NCI-H146 treated with DMSO at 0.1 percent for 48 hours (cell line): ENCODE data around the gene TRAFD1.

Experiments used
- DNase-seq: peaks from one replicate; lab custom pipeline; 2025; ENCODE audit not compliant: unreplicated experiment; lab: John Stamatoyannopoulos, UW

The TRAFD1 gene

DNA sequence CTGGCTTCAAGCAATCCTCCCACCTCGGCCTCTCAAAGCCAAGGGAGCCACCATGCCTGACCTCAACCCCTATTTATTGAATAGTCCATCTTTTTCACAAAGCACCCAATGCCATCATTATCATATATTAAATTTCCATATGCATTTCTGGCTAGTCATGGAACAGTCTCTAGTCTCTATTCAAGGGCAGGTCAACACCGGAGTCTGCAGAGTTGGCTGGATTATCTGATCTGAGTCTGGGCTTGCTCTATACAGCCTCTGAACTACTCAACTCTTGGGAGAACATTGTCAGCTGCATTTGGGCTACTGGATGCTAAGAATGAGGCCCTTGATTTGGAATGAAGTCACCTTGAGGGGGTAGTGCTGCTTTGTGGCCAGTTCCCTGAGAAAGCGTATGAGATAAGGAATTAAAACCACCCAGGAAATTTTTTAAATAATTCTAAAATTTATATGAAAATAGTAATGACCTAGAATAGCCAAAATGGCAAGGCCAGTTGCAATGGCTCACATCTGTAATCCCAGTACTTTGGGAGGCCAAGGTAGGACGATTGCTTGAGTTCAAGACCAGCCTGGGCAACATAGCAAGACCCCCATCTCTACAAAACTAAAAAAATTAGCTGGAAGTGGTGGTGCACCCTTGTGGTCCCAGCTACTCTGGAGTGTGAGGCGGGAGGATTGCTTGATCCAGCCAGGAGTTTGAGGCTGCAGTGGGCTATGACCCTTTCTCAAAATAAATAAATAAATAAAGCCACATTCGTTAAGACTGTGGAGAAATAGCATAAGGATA is 9.9 kb upstream of the TRAFD1 start:
- DNase-seq = no peak

DNA sequence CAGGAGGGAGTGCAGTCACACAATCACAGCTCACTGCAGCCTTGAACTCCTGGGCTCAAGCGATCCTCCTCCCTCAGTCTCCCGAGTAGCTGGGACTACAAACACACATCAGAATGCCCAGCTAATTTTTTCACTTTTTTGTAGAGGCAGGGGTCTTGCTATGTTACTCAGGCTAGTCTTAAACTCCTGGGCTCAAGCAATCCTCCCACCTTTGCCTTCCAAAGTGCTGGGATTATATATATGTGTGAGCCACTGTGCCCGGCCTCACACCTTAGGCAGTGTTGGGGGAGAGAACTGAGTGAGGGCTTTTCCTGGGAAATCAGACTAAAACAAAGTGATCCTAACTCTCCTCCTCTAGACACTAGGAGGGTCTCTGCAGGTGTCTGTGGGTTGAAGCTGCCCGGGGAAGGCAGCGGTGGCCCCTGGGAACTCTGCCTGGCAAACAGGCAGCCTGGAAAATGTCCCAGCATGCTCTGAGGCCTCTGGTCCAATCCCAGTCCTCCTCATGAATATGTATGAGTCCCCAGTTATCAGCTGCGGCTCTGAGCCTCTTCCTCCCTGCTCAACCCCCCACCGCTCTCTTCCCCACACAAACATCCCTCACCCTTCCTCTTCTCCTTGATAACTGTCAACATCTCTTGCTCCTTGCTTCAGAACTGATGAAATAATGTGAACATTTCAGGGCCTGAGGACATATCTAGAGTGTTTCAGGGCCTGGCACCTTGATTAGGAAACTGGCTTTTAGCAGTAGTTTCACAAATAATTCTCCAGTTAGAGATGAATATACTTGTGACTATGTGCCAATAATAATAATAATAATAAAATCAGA is 8.9 kb upstream of the TRAFD1 start:
- DNase-seq = peak; percentile 85

DNA sequence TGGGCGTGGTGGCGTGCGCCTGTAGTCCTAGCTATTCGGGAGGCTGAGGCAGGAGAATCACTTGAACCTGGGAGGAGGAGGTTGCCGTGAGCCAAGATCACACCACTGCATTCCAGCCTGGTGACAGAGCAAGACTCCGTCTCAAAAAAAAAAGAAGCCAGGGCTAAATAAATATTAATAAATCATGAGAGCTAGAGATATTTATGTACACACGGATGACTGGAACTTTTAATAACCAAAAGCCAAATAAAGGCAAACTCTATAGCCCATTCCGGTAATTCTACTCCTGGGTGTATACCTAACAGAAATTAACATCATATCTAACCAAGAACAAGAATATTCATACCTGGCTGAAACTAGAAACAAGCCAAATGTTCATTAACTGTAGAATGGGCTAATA is 7.7 kb upstream of the TRAFD1 start:
- DNase-seq = no peak

DNA sequence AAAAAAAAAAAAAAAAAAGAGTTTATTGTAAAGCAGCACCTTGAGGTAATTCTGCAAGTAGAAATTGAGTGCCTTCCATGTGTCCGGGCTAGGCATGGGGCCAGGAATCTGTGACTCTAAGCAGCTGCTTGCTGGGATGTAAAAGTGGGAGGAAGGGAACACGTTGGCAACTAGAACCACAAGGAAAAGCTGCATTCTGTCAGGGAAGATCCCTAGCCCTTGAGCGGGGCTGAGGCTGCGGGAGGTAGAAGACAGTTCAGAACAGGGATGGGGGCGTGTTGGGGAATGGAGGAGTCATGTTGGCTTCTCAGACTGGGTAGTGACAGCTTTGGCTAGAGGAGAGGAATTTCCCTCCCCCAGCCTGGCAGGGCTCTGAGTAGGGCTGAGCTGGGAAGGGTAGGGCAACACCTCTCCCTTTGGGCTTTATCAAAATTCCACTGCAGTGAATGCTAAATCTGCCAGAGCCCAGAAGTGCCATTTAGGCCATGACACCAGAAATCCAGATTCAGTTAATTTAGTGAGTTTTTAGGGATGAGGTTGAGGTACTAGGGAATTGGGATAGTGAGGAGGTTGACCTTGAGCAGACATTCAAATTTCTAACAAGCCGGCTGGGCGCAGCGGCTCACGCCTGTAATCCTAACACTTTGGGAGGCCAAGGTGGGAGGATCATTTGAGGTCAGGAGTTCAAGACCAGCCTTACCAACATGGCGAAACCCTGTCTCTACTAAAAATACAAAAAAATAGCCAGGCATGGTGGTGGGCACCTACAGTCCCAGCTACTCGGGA is 3.4 kb upstream of the TRAFD1 start:
- DNase-seq = no peak

DNA sequence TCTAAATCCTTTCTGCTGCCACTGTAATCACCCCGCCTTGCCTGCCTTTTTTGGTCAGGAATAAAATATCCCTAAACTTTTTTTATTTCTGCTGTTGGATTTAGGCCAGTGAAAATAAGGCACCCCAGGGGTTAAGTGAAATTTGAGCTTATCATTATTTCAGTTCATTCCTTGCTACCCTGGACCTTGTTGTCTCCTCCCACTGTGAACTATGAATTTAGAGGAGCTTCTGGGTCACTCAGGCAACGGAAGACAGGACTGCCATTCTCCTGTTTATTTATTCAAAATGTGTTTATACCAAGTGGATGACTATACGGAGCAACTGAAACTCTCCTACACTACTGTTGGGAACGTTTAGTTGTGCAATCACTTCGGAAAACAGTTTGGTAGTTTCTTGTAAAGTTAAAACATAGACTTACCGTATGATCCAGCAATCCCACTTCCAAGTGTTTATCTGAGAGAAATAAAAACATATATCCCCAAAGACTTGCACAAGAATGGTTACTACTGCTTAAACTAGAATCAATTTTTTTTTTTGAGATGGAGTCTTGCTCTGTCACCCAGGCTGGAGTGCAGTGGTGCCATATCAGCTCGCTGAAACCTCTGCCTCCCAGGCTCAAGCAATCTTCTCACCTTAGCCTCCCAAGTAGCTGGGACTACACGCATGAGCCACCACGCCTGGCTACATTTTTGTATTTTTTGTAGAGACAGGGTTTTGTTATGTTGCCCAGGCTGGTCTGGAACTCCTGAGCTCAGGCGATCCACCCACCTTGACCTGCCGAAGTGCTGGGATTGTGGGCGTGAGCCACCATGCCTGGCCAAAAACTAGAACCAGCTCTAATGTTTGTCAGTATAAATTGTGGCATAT is 2.3 kb upstream of the TRAFD1 start:
- DNase-seq = peak; percentile 21

DNA sequence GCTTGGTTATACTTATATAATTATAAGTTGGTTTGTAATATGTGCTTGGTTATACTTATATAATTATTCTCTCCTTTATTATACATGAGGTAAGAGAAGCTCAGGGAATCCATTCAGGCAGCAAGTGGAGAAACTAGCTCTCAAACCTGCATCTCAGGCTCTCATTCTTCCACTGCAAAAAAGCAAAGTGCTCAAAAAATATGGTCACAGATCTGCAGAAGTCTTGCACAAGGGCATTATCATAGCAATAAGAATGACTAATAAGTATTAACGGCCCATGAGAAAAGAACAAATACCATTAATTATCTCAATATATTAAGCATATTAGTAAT is 476 bp upstream of the TRAFD1 start:
- DNase-seq = no peak

DNA sequence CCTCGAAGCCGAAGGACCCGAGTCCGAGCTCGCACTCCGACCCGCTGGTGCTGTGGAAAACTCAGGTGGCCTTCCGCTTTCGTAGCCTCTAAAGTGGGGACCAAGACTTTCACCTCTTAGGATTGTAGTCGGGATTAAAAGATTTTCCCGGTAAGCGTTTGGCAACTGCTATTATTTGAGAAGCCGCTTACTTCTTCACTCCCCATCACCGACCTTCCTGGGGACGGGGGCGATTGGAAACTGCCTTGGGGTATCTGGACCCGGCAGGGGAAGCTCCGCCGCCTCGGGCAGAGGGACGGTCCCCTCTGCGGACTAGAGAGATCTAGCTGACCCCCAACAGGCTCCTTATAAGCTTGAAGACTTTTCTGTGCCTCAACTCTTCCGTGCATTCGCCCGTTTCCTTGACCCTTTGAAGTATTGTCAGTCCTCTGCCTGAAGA is 659 bp downstream of the TRAFD1 start:
- DNase-seq = no peak

DNA sequence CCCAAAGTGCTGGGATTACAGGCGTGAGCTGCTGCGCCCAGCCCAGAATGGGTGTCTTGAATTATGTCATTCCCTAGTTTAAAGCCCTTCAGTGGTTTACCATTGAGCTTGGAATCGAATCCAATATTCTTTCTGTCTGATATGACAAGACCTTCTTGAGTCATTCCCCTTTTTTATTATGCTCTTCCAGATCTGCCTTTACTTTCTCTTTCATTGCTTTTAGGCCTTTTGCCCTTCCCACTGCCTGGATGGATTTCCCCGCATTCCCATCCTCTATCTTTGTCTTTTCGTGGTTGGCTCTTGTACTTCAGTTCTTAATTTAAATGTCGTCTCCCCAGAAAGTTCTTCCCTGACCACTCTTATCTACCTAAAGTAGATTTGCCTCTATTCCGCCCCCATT is 1.6 kb downstream of the TRAFD1 start:
- DNase-seq = no peak

DNA sequence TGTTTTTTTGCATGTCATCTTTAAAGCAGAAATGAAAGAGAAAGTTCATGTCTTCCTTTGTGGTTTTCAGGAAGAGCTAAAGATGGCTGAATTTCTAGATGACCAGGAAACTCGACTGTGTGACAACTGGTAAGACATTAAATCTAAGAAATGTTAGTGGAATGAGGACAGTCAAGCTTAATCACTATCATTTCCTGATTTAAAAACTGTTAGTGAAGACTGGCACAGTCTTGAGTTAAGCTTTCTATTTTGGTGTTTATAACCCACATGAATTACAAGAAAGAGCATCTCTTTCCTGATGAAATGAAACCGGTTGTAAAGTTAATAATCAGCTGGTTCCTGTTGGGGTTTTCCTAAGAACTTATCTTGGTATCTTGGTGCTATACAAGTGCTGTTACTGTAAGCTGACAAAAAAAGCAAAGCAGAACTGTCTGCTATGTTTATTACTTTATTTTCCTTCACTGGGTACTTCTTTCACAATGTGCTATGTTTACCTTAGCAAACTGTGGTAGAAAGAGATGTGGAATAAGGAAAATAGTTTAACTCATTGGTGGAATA is 5.2 kb downstream of the TRAFD1 start:
- DNase-seq = no peak

DNA sequence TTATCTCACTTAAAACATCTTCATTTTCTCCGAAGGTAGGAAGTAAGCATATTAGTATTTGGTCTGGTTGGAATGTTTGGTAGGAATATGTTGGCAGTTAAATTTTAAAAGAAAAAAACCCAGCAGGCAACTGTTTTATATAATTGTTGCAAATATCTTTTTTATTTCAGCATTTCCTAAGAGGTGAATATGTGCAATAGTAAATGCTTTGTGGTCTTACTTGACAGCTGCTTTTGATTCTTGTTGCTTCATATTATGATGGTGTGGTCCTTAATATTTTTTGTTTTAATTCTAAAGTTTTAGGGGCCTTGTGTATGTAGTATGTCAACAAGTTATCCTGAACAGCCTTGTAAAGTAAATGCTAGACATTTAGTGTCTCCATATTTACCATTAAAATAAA is 6.3 kb downstream of the TRAFD1 start:
- DNase-seq = no peak

DNA sequence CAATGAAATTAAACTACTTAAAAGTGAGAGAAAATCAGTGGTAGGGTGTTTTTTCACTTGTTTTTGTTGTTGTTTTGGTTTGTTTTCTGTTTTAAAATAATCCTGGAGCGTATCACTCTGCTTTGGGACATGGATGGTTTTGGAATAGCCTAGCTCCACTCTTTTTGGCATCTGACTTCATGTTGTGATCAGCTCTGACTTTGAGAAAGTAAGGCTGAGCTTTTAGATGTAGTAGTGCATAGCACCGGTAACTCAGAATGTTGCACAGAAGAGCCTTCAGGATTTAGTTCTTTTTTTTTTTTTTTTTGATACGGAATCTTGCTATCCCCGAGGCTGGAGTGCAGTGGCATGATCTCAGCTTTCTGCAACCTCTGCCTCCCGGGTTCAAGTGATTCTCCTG is 8.1 kb downstream of the TRAFD1 start:
- DNase-seq = no peak

DNA sequence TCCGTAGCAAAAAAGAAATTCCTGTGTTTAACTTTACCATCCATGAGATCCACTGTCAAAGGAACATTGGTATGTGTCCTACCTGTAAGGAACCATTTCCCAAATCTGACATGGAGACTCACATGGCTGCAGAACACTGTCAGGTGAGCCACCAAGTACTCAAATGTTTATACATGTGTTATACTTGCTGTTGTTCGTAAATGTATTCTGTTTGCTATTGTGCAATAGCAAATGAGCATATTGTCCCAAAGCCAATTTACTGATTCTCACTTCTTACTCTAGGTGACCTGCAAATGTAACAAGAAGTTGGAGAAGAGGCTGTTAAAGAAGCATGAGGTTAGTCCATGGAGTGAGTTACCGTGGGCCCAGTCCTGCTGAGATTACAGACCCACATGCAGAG is 9.4 kb downstream of the TRAFD1 start:
- DNase-seq = no peak

DNA sequence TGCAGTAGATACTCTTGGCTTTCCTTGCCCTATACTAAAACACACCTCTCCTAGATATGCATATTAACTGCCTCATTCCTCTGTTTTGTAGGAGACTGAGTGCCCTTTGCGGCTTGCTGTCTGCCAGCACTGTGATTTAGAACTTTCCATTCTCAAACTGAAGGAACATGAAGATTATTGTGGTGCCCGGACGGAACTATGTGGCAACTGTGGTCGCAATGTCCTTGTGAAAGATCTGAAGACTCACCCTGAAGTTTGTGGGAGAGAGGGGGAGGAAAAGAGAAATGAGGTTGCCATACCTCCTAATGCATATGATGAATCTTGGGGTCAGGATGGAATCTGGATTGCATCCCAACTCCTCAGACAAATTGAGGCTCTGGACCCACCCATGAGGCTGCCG is 15.4 kb downstream of the TRAFD1 start:
- no peak for DNase-seq

DNA sequence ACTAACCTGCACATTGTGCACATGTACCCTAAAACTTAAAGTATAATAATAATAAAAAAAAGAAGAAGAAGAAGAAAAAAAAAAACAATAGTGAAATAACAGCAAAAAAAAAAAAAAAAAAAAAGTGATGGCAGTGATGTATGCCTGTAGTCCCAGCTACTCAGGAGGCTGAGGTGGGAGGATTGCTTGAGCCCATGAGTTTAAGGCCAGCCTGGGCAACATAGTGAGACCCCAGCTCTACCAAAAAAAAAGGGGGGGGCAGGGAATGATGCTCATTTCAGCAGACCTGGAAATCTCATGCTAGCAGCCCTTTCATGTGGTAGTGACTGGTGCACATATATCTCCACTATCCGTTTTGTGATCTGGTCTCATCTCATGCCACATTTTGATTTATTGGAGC is 20.8 kb downstream of the TRAFD1 start:
- DNase-seq = no peak

DNA sequence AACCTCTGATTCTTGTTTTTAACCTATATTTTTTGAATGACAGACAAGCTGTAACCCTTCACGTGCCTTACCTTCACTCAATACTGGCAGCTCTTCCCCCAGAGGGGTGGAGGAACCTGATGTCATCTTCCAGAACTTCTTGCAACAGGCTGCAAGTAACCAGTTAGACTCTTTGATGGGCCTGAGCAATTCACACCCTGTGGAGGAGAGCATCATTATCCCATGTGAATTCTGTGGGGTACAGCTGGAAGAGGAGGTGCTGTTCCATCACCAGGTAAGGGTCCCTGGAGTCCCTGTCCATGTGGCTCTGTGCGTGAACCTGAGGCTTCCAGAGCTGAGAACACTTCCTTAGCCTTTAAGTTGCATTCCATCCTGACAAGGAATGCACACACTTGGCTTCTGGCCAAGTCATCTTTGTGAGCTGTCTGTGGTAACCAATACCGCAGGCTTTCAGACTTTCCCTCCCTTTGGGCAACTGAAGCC is 22.7 kb downstream of the TRAFD1 start:
- no peak for DNase-seq

DNA sequence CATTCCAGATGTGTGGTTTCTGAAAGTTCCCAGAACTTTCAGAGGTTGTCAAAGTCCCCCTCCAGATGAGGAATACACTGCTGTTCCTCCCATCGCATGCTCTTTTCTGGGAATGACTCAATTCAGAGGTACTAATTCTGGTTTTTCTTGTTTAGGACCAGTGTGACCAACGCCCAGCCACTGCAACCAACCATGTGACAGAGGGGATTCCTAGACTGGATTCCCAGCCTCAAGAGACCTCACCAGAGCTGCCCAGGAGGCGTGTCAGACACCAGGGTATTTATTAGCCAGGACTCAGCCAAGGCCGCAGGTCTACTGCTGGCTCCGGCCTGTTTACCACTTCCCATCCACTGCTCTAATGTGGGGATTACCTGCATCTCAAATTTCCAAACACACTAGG is 24.2 kb downstream of the TRAFD1 start:
- no peak for DNase-seq

DNA sequence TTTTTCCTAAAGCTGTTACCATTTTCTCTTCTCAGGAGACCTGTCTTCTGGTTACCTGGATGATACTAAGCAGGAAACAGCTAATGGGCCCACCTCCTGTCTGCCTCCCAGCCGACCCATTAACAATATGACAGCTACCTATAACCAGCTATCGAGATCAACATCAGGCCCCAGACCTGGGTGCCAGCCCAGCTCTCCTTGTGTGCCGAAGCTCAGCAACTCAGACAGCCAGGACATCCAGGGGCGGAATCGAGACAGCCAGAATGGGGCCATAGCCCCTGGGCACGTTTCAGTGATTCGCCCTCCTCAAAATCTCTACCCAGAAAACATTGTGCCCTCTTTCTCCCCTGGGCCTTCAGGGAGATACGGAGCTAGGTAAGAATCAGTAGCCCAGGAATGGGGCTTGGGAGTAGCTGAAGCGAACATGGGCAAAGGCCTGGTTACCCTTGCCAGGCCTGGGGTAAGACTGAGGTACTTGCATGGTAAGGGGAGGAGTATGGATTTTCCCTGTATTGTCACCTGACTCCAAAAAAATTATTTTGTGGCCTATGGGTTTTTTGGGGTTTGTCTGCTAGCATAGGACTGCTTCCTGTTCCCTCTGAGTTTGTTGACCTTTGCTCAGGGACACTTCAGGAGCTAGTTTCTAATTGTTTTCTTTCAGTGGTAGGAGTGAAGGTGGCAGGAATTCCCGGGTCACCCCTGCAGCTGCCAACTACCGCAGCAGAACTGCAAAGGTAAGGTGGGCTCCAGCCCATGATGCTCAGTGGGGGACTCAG is 26.6 kb downstream of the TRAFD1 start:
- no peak for DNase-seq

DNA sequence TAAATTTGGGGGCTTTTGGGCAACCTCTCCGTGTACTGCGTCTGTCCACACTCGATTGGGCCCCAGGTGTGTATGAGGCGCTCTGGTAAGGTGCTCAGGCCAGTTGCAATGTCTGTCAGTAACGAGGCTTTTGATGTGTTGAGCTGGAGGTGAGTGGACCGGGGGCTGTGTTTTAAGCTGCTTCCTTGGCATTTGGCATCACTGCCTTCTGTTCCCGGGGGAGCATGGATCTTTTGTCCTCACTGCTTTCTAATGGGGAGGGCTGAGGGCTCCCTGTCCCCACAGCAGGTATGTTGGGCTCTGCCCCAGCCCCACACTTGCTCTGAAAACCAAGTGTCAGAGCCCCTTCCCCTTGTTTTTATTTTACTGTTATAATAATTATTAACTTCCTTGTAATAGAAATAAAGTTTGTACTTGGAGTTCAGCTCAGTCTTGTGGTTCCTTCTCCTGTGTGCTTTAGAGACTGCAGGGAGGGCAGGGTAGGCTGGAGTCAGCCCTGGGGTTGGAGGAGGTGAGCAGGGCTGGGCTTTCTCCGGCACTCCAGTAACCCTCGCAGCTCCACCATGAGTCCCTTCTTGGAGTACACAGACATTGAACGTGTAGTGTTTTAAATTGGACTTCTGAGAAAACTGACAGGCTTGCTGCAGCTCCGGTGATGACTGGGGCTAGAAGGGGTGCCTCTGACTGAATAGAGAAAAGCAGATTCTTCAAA is 28.0 kb downstream of the TRAFD1 start:
- DNase-seq = no peak

DNA sequence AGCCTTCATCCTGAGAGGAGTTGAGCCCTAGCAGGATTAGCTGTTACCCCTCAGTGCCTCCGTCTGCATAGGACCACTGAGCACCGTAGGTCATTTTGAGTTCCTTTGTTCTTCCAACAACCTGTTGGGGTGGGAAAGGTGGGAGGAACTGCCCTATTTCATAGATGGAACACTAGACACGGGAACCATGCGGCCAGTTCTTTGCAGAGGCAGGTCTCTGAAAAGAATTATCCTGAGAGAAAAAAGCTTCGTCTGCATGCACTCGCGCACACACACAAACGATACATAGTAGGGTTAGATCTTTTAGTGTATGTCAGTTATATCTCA is 28.5 kb downstream of the TRAFD1 start:
- DNase-seq = no peak
